C4-2B (cell line): Measurements from ENCODE around the gene UGT1A4.

ENCODE experiments used
- CTCF ChIP-seq: fragments of 450-650 bp; conservative IDR thresholded peaks from 2 replicates; pipeline ENCODE4 v1.5.1; 2017; ENCODE audit warnings: mild to moderate bottlenecking
- ZFX ChIP-seq: fragments of 450-650 bp; IDR thresholded peaks from 2 replicates; pipeline ENCODE4 v1.6.1; 2017

- TF ChIP-seq CTCF (no peak), ZFX (no peak)
These were observed at the start of gene UGT1A4 for GRCh38 chr2:233718552-233718951.
